Measurements from ENCODE around the gene MUC5AC. TPM values are rescaled to one million over a fixed set of nuclear protein-coding genes. Genes with fewer than 3 reads are reported as not detected.

MUC5AC gene
- total and polyA plus RNA-seq, 4 donors: 0.02 TPM; not detected in 3

DNA sequence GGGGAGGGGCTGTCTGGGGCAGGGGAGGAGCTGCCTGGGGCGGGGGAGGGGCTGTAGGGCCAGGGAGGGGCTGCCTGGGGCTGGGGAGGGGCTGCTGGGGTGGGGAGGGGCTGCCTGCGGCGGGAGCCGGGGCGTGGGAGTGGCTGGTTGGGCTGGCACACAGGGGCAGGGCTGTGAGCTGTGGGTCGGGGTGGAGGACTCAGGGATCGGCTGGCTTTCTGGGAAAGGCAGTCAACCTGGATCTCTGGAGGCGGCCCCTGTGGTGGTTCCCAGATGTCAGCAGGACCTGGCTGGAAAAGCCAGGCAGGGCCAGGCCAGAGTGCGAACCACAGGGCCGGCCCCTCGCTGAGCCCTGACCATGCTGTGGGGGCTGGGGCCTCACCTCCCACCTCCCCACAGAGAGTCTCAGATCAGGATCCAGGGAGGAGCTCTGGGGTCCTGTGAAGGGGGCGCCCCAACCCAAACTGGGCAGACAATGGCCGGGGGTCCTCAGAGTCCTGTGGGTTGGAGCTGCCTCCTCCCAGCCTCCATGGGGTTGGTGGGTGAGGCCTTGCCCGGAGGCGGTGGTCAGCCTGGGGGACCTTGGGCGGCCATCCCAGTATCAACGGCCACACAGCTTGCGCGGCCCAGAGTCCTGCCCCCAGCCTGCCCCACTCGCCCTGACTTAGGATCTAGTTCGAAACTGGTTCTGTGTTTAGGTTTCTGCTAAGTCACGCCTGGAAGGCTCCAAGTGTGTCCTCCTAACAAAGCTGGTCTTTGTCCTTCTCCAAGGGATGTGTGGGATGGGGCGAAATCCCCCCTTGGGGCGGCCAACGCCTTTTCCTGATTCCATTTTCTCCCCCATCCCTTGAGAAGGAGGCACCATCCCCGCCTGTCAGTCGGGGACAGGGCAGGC is 67.0 kb downstream of the MUC5AC start:
- Histone ChIP-seq H3K27ac (ENCODE audit: low read depth, low read length) (no peak overlapping the region), H3K27me3 (ENCODE audit: control insufficient read depth, insufficient read depth, low read length) (no peaks in the 10 kb centered on the region), H3K4me3 (ENCODE audit: low read depth, low read length) (no peak overlapping the region), H3K9me3 (ENCODE audit: control insufficient read depth, insufficient read depth, low read length) (no peaks in the 10 kb centered on the region), H3K4me1 (ENCODE audit: control insufficient read depth, insufficient read depth, low read length) (peaks cover 24% of the 10 kb centered on the region), H3K36me3 (ENCODE audit: control insufficient read depth, insufficient read depth, low read length) (no peaks in the 10 kb centered on the region)
- DNase-seq (ENCODE audit: low read depth in 4 of 6, low spot score in 6 of 6): no peak
- 66% methylated on average over 21 of the region's 27 CpGs for WGBS (ENCODE audit: insufficient coverage)

DNA sequence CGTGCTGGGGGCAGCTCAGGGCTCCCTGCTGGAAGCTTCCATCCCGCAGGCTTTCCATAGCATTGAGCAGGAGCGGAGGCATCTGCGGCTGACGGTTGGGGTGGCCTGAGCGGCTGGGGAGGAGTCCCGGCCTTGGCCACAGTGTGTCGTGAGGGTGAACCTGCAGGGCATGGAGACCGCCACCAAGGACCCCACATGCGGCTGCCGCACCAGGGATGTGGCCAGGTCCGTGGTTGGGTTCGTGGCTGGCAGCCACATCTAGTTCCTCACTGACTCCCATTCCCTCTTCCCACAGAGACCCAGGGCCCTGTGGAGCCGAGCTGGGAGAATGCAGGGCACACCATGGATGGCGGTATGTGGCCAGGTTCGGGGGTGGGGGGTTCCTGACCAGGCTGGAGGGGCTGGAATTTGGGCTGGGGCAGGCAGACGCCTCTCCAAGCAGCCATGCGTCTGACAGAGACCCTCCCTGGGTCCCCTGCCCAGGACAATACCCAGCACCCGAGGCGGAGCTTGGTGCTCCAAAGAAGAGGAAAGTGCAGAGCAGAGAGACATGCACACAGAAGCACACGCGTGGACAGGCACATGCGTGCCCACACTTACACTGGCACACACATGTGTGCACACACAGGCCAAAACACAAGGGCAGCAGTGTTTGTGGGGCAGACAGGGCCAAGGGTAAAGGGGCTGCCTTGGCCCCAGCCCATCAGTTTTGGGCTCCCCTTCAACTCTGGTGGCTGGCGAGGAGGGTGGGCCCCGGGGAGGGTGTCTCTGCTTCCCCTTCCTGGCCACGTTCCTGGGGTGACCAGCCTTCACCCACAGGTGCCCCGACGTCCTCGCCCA is 67.9 kb downstream of the MUC5AC start:
- no peaks in the 10 kb centered on the region for H3K9me3 ChIP-seq (ENCODE audit: control insufficient read depth, insufficient read depth, low read length)
- no peak overlapping the region for H3K4me3 ChIP-seq (ENCODE audit: low read depth, low read length)
- H3K36me3 ChIP-seq (ENCODE audit: control insufficient read depth, insufficient read depth, low read length): no peaks in the 10 kb centered on the region
- no peak overlapping the region for H3K27ac ChIP-seq (ENCODE audit: low read depth, low read length)
- peaks cover 24% of the 10 kb centered on the region for H3K4me1 ChIP-seq (ENCODE audit: control insufficient read depth, insufficient read depth, low read length)
- no peaks in the 10 kb centered on the region for H3K27me3 ChIP-seq (ENCODE audit: control insufficient read depth, insufficient read depth, low read length)
- DNase-seq (ENCODE audit: low read depth in 4 of 6, low spot score in 6 of 6): no peak
- 87% methylated on average over 29 of the region's 29 CpGs for WGBS (ENCODE audit: insufficient coverage)

DNA sequence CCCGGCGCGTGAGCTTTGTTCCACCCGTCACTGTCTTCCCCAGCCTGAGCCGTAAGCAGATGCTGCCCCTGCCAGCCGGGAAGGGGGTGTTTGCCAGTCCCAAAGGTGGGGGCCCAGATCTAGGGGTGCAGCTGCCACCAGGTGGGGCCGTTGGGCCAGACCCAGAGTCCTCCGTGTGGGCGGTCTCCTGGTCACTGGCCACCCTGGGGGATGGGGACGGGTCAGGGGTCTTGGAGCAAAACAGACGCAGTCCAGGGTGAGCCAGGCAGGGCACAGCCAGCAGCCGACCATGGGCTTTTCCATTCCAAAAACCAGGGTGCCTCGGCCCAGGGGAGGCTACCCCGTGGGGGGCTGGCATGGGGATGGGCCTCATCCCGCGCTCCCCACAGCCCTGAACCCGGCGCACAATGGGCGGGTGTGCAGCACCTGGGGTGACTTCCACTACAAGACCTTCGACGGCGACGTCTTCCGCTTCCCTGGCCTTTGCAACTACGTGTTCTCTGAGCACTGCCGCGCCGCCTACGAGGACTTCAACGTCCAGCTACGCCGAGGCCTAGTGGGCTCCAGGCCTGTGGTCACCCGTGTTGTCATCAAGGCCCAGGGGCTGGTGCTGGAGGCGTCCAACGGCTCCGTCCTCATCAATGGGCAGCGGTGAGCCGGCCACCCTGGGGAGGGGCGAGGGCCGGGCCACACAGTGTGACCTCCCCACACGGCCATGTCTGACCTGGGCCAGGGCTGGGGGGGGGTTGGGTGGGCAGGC is 68.7 kb downstream of the MUC5AC start:
- Histone ChIP-seq H3K4me1 (ENCODE audit: control insufficient read depth, insufficient read depth, low read length) (peaks cover 24% of the 10 kb centered on the region), H3K9me3 (ENCODE audit: control insufficient read depth, insufficient read depth, low read length) (no peaks in the 10 kb centered on the region), H3K4me3 (ENCODE audit: low read depth, low read length) (no peak overlapping the region), H3K27ac (ENCODE audit: low read depth, low read length) (no peak overlapping the region), H3K27me3 (ENCODE audit: control insufficient read depth, insufficient read depth, low read length) (no peaks in the 10 kb centered on the region), H3K36me3 (ENCODE audit: control insufficient read depth, insufficient read depth, low read length) (no peaks in the 10 kb centered on the region)
- 77% methylated on average over 41 of the region's 41 CpGs for WGBS (ENCODE audit: insufficient coverage)
- DNase-seq (ENCODE audit: low read depth in 4 of 6, low spot score in 6 of 6): no peak

DNA sequence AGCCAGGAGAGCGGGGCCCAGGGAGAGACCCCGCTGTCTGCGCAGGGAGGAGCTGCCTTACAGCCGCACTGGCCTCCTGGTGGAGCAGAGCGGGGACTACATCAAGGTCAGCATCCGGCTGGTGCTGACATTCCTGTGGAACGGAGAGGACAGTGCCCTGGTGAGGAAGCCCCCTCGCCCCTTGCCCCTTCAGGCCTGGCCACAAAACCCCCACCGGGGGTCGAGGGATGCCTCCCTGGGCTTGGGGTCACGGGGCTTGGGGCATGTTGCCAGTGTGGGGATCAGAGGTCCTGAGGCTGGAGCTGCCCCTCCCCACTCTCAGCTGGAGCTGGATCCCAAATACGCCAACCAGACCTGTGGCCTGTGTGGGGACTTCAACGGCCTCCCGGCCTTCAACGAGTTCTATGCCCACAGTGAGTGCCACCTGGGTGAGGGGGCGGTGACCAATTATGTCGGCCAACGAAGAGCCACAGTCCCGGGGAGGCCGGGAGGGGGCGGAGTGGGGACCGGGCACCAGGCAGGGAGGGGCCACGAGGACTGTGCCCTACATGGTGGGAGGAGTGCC is 69.3 kb downstream of the MUC5AC start:
- Histone ChIP-seq H3K27ac (ENCODE audit: low read depth, low read length) (no peak overlapping the region), H3K9me3 (ENCODE audit: control insufficient read depth, insufficient read depth, low read length) (no peaks in the 10 kb centered on the region), H3K27me3 (ENCODE audit: control insufficient read depth, insufficient read depth, low read length) (no peaks in the 10 kb centered on the region), H3K36me3 (ENCODE audit: control insufficient read depth, insufficient read depth, low read length) (no peaks in the 10 kb centered on the region), H3K4me3 (ENCODE audit: low read depth, low read length) (no peak overlapping the region), H3K4me1 (ENCODE audit: control insufficient read depth, insufficient read depth, low read length) (peaks cover 24% of the 10 kb centered on the region)
- DNase-seq (ENCODE audit: low read depth in 4 of 6, low spot score in 6 of 6): no peak
- WGBS (ENCODE audit: insufficient coverage): 72% methylated on average over 21 of the region's 23 CpGs

DNA sequence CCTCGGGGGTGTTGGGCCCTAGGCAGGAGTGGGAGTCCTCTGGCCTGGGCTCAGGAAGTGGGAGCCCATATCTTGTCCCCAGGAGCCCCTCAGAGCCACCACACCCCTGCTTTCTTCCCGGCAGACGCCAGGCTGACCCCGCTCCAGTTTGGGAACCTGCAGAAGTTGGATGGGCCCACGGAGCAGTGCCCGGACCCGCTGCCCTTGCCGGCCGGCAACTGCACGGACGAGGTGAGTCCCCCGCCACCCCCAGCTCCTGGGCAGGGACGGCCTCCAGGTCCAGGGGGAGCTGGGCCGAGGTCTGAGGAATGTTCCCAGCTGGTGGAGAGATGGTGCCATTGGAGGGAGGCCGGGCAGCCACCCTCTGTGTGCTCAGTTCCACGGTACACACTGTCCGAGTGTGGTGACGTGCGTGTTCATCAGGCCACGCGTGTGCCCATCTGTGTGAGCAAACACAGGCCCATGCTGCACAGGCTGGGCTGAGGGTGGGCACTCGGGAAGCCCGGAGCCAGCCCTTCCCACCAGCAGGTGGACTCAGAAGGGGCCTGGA is 69.9 kb downstream of the MUC5AC start:
- no peaks in the 10 kb centered on the region for H3K9me3 ChIP-seq (ENCODE audit: control insufficient read depth, insufficient read depth, low read length)
- no peak overlapping the region for H3K27ac ChIP-seq (ENCODE audit: low read depth, low read length)
- H3K4me1 ChIP-seq (ENCODE audit: control insufficient read depth, insufficient read depth, low read length): peaks cover 24% of the 10 kb centered on the region
- WGBS (ENCODE audit: insufficient coverage): 89% methylated on average over 23 of the region's 23 CpGs
- peaks cover 3% of the 10 kb centered on the region for H3K36me3 ChIP-seq (ENCODE audit: control insufficient read depth, insufficient read depth, low read length)
- no peak for DNase-seq (ENCODE audit: low read depth in 4 of 6, low spot score in 6 of 6)
- no peak overlapping the region for H3K4me3 ChIP-seq (ENCODE audit: low read depth, low read length)
- H3K27me3 ChIP-seq (ENCODE audit: control insufficient read depth, insufficient read depth, low read length): no peaks in the 10 kb centered on the region

DNA sequence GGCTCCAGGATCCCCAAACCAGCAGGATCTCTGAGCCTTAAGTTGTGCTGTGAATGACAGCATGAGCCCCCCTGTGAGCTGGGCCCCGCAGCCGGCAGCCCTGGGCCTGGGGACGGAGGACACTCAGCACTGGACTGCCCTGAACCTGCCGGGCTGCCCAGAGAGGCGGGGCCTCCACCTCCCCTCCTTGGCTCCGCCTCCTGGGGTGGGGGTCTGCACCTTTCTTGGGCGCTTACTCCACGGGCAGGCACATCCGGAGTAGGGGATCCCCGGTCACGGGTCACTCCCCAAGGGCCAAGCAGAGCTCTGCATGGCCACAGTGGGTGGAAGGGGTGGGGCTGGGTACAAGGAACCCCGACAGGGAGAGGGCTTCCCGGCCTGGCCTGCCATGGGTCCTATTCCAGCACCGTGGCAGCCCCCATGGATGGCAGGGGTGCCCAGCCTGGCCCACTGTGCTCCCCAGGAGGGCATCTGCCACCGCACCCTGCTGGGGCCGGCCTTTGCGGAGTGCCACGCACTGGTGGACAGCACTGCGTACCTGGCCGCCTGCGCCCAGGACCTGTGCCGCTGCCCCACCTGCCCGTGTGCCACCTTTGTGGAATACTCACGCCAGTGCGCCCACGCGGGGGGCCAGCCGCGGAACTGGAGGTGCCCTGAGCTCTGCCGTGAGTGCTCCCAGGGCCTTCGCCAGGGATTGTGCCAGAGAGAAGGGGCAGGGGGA is 70.5 kb downstream of the MUC5AC start:
- H3K4me1 ChIP-seq (ENCODE audit: control insufficient read depth, insufficient read depth, low read length): peaks cover 24% of the 10 kb centered on the region
- no peak for DNase-seq (ENCODE audit: low read depth in 4 of 6, low spot score in 6 of 6)
- H3K4me3 ChIP-seq (ENCODE audit: low read depth, low read length): no peak overlapping the region
- no peak overlapping the region for H3K27ac ChIP-seq (ENCODE audit: low read depth, low read length)
- peaks cover 3% of the 10 kb centered on the region for H3K36me3 ChIP-seq (ENCODE audit: control insufficient read depth, insufficient read depth, low read length)
- no peaks in the 10 kb centered on the region for H3K9me3 ChIP-seq (ENCODE audit: control insufficient read depth, insufficient read depth, low read length)
- no peaks in the 10 kb centered on the region for H3K27me3 ChIP-seq (ENCODE audit: control insufficient read depth, insufficient read depth, low read length)
- 86% methylated on average over 27 of the region's 31 CpGs for WGBS (ENCODE audit: insufficient coverage)

DNA sequence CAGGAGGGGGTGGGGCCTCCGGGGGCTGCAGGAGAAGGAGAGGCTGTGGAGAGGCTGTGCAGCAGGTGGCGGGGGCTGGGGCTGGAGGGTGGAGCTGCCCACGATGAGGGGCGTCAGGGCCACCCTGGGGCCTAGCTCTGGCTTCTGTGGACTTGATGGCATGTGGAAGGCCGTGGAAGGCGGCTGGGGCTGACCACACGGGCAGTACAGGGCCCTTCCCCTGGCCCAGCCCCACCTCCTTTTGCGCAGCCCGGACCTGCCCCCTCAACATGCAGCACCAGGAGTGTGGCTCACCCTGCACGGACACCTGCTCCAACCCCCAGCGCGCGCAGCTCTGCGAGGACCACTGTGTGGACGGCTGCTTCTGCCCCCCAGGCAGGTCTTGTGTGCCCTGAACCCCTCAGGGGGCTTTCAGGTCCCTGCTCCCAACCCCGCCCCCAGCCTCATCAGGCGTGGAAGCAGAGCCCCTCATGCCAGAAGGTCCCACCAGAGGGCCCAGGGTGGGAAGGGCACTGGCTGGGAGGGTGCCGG is 71.2 kb downstream of the MUC5AC start:
- no peaks in the 10 kb centered on the region for H3K9me3 ChIP-seq (ENCODE audit: control insufficient read depth, insufficient read depth, low read length)
- WGBS (ENCODE audit: insufficient coverage): 76% methylated on average over 18 of the region's 18 CpGs
- H3K4me1 ChIP-seq (ENCODE audit: control insufficient read depth, insufficient read depth, low read length): peaks cover 20% of the 10 kb centered on the region
- no peaks in the 10 kb centered on the region for H3K27me3 ChIP-seq (ENCODE audit: control insufficient read depth, insufficient read depth, low read length)
- H3K27ac ChIP-seq (ENCODE audit: low read depth, low read length): no peak overlapping the region
- H3K36me3 ChIP-seq (ENCODE audit: control insufficient read depth, insufficient read depth, low read length): peaks cover 3% of the 10 kb centered on the region
- DNase-seq (ENCODE audit: low read depth in 4 of 6, low spot score in 6 of 6): no peak
- no peak overlapping the region for H3K4me3 ChIP-seq (ENCODE audit: low read depth, low read length)

DNA sequence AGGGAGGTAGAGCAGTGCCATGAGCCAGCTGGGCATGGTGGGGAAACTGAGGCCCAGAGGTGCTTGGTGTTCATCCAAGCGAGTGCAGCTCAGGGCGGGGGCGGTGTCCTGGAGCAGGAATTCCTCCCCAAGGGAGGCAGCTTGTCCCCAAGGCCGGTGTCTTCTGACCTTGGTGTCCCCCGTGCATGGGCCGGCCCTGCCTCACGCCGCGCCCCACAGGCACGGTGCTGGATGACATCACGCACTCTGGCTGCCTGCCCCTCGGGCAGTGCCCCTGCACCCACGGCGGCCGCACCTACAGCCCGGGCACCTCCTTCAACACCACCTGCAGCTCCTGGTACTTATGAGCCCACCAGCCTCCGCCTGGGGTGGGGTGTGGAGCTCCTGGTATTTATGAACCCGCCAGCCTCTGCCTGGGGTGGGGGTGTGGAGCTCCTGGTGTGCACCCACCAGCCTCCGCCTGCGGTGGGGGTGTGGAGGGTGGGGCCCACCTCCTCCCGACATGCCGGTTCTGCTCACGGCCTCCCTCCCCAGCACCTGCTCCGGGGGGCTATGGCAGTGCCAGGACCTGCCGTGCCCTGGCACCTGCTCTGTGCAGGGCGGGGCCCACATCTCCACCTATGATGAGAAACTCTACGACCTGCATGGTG is 71.8 kb downstream of the MUC5AC start:
- 92% methylated on average over 22 of the region's 27 CpGs for WGBS (ENCODE audit: insufficient coverage)
- H3K9me3 ChIP-seq (ENCODE audit: control insufficient read depth, insufficient read depth, low read length): no peaks in the 10 kb centered on the region
- H3K36me3 ChIP-seq (ENCODE audit: control insufficient read depth, insufficient read depth, low read length): peaks cover 3% of the 10 kb centered on the region
- H3K4me3 ChIP-seq (ENCODE audit: low read depth, low read length): no peak overlapping the region
- no peak for DNase-seq (ENCODE audit: low read depth in 4 of 6, low spot score in 6 of 6)
- peaks cover 18% of the 10 kb centered on the region for H3K4me1 ChIP-seq (ENCODE audit: control insufficient read depth, insufficient read depth, low read length)
- no peaks in the 10 kb centered on the region for H3K27me3 ChIP-seq (ENCODE audit: control insufficient read depth, insufficient read depth, low read length)
- H3K27ac ChIP-seq (ENCODE audit: low read depth, low read length): no peak overlapping the region
